AG09319 (cell line): Measurements from ENCODE around the gene LRRFIP2.
"Not testable (repeated sequence)": the region's sequence is repeated elsewhere in the genome, so short reads cannot be mapped to it uniquely, and the experiment has no call there.

Source experiments
- DNase-seq: peaks from one replicate; pipeline ENCODE4 v3.0.0-alpha.2; 2010; ENCODE audit warnings: low read depth; ENCODE audit errors: extremely low read depth
- TF ChIP-seq, protein P1 (sequence below): IDR thresholded peaks from 2 replicates; pipeline ENCODE4 v1.5.1; 2011; ENCODE audit warnings: low read depth, mild to moderate bottlenecking, inconsistent platforms, low read length, moderate library complexity

LRRFIP2 gene

DNA sequence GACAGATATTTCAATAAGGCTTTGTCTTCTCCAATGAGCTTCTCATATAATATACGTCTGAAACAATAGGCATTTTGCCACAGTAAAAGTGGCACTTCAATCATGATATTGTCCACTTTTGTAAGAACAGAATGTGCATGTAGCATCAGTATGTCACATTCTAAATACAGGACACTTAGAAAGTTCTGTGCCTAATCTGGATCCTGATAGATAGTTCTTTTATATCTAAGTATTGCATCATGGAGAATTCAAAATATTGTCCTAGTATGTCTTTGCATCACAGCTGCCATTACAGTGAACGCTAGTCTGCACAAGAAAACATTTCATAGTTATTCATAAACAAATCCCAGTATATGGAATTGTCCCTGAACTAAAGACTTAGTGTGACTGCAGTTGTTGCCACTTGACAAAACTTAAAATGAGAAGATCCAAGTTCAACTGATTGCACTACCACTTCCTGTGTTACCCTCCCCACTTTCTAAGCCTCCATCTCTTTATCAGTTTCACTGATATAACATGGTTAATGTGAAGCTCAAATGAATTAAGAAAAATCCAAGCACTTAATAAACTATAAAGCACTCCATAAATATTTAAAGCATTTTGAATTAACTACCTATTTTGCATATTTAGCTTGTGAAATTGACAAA is 19.6 kb downstream of the LRRFIP2 start:
- TF ChIP-seq, protein P1, sequence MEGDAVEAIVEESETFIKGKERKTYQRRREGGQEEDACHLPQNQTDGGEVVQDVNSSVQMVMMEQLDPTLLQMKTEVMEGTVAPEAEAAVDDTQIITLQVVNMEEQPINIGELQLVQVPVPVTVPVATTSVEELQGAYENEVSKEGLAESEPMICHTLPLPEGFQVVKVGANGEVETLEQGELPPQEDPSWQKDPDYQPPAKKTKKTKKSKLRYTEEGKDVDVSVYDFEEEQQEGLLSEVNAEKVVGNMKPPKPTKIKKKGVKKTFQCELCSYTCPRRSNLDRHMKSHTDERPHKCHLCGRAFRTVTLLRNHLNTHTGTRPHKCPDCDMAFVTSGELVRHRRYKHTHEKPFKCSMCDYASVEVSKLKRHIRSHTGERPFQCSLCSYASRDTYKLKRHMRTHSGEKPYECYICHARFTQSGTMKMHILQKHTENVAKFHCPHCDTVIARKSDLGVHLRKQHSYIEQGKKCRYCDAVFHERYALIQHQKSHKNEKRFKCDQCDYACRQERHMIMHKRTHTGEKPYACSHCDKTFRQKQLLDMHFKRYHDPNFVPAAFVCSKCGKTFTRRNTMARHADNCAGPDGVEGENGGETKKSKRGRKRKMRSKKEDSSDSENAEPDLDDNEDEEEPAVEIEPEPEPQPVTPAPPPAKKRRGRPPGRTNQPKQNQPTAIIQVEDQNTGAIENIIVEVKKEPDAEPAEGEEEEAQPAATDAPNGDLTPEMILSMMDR: no peak
- no peak for DNase-seq

DNA sequence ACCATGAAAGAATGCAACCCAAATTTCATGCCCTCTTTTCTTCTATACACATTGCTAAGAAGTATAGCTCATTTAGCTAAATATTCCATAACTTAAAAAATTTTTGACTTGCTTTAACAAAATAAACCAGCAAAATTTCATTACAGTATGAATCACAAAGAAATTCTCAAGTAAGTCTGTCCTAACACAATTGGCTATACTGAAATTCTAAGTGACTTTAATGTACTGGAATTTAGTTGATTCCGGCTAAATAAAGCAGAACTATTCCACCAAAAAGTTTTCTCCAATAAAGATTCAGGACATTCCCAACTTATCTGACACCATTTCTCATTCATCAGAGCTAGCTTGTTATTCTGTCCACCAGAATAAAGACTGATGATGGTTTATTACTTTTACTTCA is 23.8 kb downstream of the LRRFIP2 start:
- DNase-seq: no peak
- TF ChIP-seq, protein P1: no peak

DNA sequence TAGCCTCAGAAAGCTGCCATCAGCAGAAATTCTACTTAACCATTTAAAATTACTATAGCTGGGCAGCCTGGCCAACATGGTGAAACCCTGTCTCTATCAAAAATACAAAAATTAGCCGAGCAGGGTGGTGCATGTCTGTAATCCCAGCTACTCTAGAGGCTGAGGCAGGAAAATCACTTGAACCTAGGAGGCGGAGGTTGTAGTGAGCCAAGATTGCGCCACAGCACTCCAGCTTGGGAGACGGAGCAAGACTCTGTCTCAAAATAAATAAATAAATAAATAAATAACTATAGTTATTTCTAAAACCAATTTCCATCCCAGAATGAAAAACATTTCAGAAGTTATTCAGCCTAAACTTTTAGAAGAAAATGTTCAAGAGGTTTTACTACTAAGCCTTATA is 25.1 kb downstream of the LRRFIP2 start:
- TF ChIP-seq, protein P1: no peak
- DNase-seq: no peak

DNA sequence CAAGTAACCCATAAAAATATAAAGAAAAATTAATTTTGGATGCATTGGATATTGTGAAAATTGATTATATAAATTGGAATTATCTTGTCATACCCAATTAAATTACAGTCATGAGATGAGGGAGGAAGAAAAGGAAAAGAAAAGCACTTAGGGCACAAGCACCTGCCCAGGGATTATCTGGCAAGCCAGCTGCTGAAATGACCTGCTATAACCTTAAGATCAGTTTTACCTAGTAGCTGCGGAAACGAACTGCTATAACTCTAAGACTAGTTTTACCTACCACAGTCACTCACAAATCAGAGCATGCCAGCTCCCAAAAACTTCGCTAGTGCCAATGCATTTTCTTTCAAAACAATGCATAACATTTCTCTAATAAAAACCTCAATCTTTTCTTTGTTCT is 26.2 kb downstream of the LRRFIP2 start:
- DNase-seq: no peak
- TF ChIP-seq, protein P1: no peak

DNA sequence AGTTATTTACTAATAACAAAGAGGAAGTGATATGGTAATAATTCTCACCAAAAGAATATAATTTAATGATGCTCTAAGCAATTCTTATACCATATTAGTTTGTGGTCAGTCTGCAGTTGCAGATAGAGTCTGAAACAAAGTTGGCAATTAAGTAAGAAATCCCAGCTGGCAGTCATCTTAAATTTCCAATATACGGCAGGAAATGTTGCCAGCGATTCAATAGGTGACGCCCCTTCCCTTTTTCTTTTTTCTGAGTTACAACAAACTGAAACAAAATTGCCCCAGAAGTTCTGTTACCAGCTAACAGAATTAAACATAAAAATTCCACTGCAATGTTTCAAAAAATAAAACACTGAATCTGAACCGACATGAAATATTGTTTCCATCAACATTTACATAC is 26.7 kb downstream of the LRRFIP2 start:
- TF ChIP-seq, protein P1: no peak

DNA sequence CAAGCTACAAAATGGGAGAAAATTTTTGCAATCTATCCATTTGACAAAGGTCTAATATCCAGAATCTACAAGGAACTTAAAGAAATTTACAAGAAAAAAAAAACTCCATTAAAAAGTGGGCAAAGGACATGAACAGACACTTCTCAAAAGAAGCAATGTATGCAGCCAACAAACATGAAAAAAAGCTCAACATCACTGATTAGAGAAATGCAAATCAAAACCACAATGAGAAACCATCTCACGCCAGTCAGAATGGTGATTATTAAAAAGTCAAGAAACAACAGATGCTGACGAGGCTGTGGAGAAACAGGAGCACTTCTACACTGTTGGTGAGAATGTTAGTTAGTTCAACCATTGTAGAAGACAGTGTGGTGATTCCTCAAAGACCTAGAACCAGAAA is 27.5 kb downstream of the LRRFIP2 start:
- not testable (repeated sequence) for DNase-seq

More for the DNA sequence above, 26.7 kb downstream of the LRRFIP2 start:
- DNase-seq: no peak

DNA sequence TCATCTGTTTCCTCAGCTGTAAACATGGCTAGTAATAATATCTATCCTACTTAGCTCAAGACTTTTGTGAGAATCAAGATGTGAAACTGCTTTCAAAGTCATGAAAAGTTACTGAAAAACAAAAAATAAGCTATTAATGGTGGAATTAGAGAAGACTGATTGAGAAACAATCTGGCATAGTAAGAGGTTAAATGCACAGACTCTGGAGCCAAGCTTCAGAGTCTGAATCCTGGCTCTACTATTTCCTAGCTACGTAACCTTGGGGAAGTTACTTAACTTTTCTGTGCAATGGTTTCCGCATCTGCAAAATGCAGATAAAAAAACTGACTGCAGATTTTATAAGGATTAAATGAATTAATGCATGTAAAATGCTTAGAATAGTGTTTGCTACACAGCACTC is 28.8 kb downstream of the LRRFIP2 start:
- TF ChIP-seq, protein P1: no peak
- no peak for DNase-seq

DNA sequence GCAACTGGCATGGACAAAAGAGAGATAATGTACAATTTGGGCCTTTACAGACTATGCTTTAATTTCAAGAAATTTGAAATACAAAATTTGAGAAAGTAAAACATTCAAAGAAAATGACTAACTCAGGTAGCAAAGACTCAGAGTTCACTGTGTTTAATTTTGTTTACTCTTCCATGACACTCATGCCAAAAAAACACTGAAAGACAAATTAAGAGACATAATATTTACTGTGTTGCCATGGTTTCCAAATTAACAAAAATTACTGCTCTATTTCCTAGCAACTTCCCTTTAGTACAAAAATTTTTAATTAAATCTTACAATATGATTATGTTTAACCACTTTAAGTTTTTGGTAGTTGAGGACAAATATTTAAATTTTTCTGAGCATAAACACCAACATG is 29.6 kb downstream of the LRRFIP2 start:
- TF ChIP-seq, protein P1: no peak
- DNase-seq: no peak
